Cardiac atrium fibroblast (primary cell): ENCODE results near the gene CLIC1. TPM values are rescaled to one million over a fixed set of nuclear protein-coding genes. Genes with fewer than 3 reads are reported as not detected.

Source experiments
- total RNA-seq: library from RNA; depleted of rRNA; stranded (reverse); fragments of >200 nt; gene quantifications from 2 replicates; pipeline ENCODE4 v1.2.3, GENCODE V29; 2015

The CLIC1 gene
- total RNA-seq = 478 and 525 TPM in 2 replicates

GRCh38 chr6:31736021-31736767, at the start of gene CLIC1:
CLIC1 (minus strand) TSS chr6:31736530; CDS start chr6:31736300, 230 bp downstream.

GRCh38 chr6:31776989-31777666, 40.8 kb upstream of the CLIC1 start, which contains the start of gene VWA7:
VWA7 (minus strand) TSS chr6:31777328; CDS start chr6:31776779, 549 bp downstream.

GRCh38 chr6:31762356-31762755, 26.0 kb upstream of the CLIC1 start, which contains the start of gene SAPCD1:
SAPCD1 (plus strand) TSS chr6:31762656; CDS start chr6:31763055, 399 bp downstream.

GRCh38 chr6:31739639-31740396, 3.5 kb upstream of the CLIC1 start, which contains the start of gene MSH5:
MSH5 (plus strand) TSS chr6:31740005; CDS start chr6:31740467, 462 bp downstream.

GRCh38 chr6:31728767-31729514, 7.4 kb downstream of the CLIC1 start, which contains the start of gene DDAH2:
DDAH2 (minus strand) TSS chr6:31729299; CDS start chr6:31729161, 138 bp downstream.

GRCh38 chr6:31723245-31723979, 12.9 kb downstream of the CLIC1 start, which contains the start of gene MPIG6B:
MPIG6B (plus strand) TSS chr6:31723373; CDS start chr6:31723384, 11 bp downstream.

GRCh38 chr6:31721351-31722020, 14.8 kb downstream of the CLIC1 start, which contains the start of gene LY6G6C:
LY6G6C (minus strand) TSS chr6:31721746; CDS start chr6:31721679, 67 bp downstream.

GRCh38 chr6:31715022-31715958, 21.0 kb downstream of the CLIC1 start, which contains the start of gene LY6G6D:
LY6G6D (plus strand) TSS chr6:31715348; CDS start chr6:31715356, 8 bp downstream.

GRCh38 chr6:31706599-31706998, 29.7 kb downstream of the CLIC1 start, which contains the start of gene LY6G6F:
LY6G6F (plus strand) TSS chr6:31706866; CDS start chr6:31706907, 41 bp downstream.

GRCh38 chr6:31702819-31703716, 33.3 kb downstream of the CLIC1 start, which contains the start of gene ABHD16A:
ABHD16A (minus strand) TSS chr6:31703324; CDS start chr6:31703281, 43 bp downstream.

Other genes with a start within 250 kb of the CLIC1 start
- 7.2 and 7.9 TPM in 2 replicates for gene MICB, start 238.4 kb downstream of the CLIC1 start, total RNA-seq
- gene MCCD1, start 207.6 kb downstream of the CLIC1 start, total RNA-seq = not detected in 2 replicates
- gene DDX39B, start 194.5 kb downstream of the CLIC1 start, total RNA-seq = 272 and 278 TPM in 2 replicates
- gene ATP6V1G2, start 189.9 kb downstream of the CLIC1 start, total RNA-seq = 1.3 TPM in 2 replicates
- 16.5 and 24.9 TPM in 2 replicates for gene NFKBIL1, start 188.9 kb downstream of the CLIC1 start, total RNA-seq
- not detected in 2 replicates for gene LTA, start 164.2 kb downstream of the CLIC1 start, total RNA-seq
- gene TNF, start 161.0 kb downstream of the CLIC1 start, total RNA-seq = 0.16 and 0.54 TPM in 2 replicates
- not detected in 2 replicates for gene LTB, start 154.1 kb downstream of the CLIC1 start, total RNA-seq
- gene LST1, start 150.3 kb downstream of the CLIC1 start, total RNA-seq = 1.8 TPM in 1 of 2 replicates, not detected in the other
- gene NCR3, start 143.5 kb downstream of the CLIC1 start, total RNA-seq = not detected in 2 replicates
- not detected in 2 replicates for gene AIF1, start 121.3 kb downstream of the CLIC1 start, total RNA-seq
- 59.4 and 74.7 TPM in 2 replicates for gene PRRC2A, start 115.8 kb downstream of the CLIC1 start, total RNA-seq
- gene BAG6, start 83.9 kb downstream of the CLIC1 start, total RNA-seq = 200 and 228 TPM in 2 replicates
- 7.6 TPM in 1 of 2 replicates, not detected in the other for gene APOM, start 80.6 kb downstream of the CLIC1 start, total RNA-seq
- 15.3 and 19.9 TPM in 2 replicates for gene C6orf47, start 75.8 kb downstream of the CLIC1 start, total RNA-seq
- 23.2 and 28.5 TPM in 2 replicates for gene GPANK1, start 71.5 kb downstream of the CLIC1 start, total RNA-seq
- 218 and 219 TPM in 2 replicates for gene CSNK2B, start 70.5 kb downstream of the CLIC1 start, total RNA-seq
- gene LY6G5B, start 66.6 kb downstream of the CLIC1 start, total RNA-seq = 1.1 and 1.5 TPM in 2 replicates
- gene LY6G5C, start 55.5 kb downstream of the CLIC1 start, total RNA-seq = not detected in 2 replicates
- 28.3 and 28.8 TPM in 2 replicates for gene ABHD16A, start 33.2 kb downstream of the CLIC1 start, total RNA-seq
- gene LY6G6F, start 29.7 kb downstream of the CLIC1 start, total RNA-seq = not detected in 2 replicates
- gene LY6G6D, start 21.2 kb downstream of the CLIC1 start, total RNA-seq = not detected in 2 replicates
- not detected in 2 replicates for gene LY6G6C, start 14.8 kb downstream of the CLIC1 start, total RNA-seq
- gene MPIG6B, start 13.2 kb downstream of the CLIC1 start, total RNA-seq = not detected in 2 replicates
- gene DDAH2, start 7.2 kb downstream of the CLIC1 start, total RNA-seq = 32.1 and 53.8 TPM in 2 replicates
- 2.1 and 4.3 TPM in 2 replicates for gene MSH5, start 3.5 kb upstream of the CLIC1 start, total RNA-seq
- gene SAPCD1, start 26.1 kb upstream of the CLIC1 start, total RNA-seq = 0.54 TPM in 1 of 2 replicates, not detected in the other
- gene VWA7, start 40.8 kb upstream of the CLIC1 start, total RNA-seq = under 0.01 TPM in 1 of 2 replicates, not detected in the other
- gene VARS1, start 59.2 kb upstream of the CLIC1 start, total RNA-seq = 40.1 and 59.8 TPM in 2 replicates
- gene LSM2, start 70.4 kb upstream of the CLIC1 start, total RNA-seq = 20.9 and 37.3 TPM in 2 replicates
- 0.49 TPM in 1 of 2 replicates, not detected in the other for gene HSPA1L, start 78.8 kb upstream of the CLIC1 start, total RNA-seq
- 59.8 and 77.6 TPM in 2 replicates for gene HSPA1A, start 79.0 kb upstream of the CLIC1 start, total RNA-seq
- 61.4 and 72.9 TPM in 2 replicates for gene HSPA1B, start 91.2 kb upstream of the CLIC1 start, total RNA-seq
- gene NEU1, start 126.3 kb upstream of the CLIC1 start, total RNA-seq = 37.5 and 55.9 TPM in 2 replicates
- gene SLC44A4, start 142.5 kb upstream of the CLIC1 start, total RNA-seq = not detected in 2 replicates
- 26.0 and 35.0 TPM in 2 replicates for gene EHMT2, start 161.2 kb upstream of the CLIC1 start, total RNA-seq
- 1.8 and 2.1 TPM in 2 replicates for gene ZBTB12, start 165.6 kb upstream of the CLIC1 start, total RNA-seq
- 0.97 and 2.2 TPM in 2 replicates for gene C2, start 191.2 kb upstream of the CLIC1 start, total RNA-seq
- gene CFB, start 209.6 kb upstream of the CLIC1 start, total RNA-seq = 12.6 and 103 TPM in 2 replicates
- 80.2 and 82.0 TPM in 2 replicates for gene NELFE, start 222.4 kb upstream of the CLIC1 start, total RNA-seq
- gene SKIC2, start 222.6 kb upstream of the CLIC1 start, total RNA-seq = 28.0 and 44.9 TPM in 2 replicates
- gene DXO, start 235.6 kb upstream of the CLIC1 start, total RNA-seq = 18.6 and 25.5 TPM in 2 replicates
- 12.1 and 14.7 TPM in 2 replicates for gene C4A, start 245.5 kb upstream of the CLIC1 start, total RNA-seq